Natural killer cell (primary cell): ENCODE data around the gene PPP1R10. TPM values are rescaled to one million over a fixed set of nuclear protein-coding genes. Genes with fewer than 3 reads are reported as not detected.

Experiments
- ATAC-seq, 3 donors: fragments of 150-1000 bp in 2 of 3; fragments of 200-7000 bp in 1 of 3; cut with Tn5 transposase; 1 replicate in 1 of 3; 2 replicates in 2 of 3; pipeline ENCODE4 v1.10.0; 2021; ENCODE audit warnings: mild to moderate bottlenecking in 2 of 3, moderate library complexity in 2 of 3
- DNase-seq, 2 donors: peaks; one replicate each; pipeline versions ENCODE4 v3.0.0 to v3.0.0-alpha.2; 2013 to 2021; ENCODE audit warnings: mixed read lengths in 1 of 2
- H3K27ac ChIP-seq: one replicate; pipeline ENCODE4 v1.5.1; 2013; ENCODE audit warnings: mild to moderate bottlenecking, low read length
- H3K27me3 ChIP-seq: one replicate; pipeline ENCODE4 v1.6.1; 2013; ENCODE audit warnings: low read length; ENCODE audit not compliant: control insufficient read depth, insufficient read depth
- H3K36me3 ChIP-seq: one replicate; pipeline ENCODE4 v1.6.1; 2013; ENCODE audit warnings: low read length; ENCODE audit not compliant: control insufficient read depth, insufficient read depth
- H3K4me1 ChIP-seq: one replicate; pipeline ENCODE4 v1.6.1; 2013; ENCODE audit warnings: low read length; ENCODE audit not compliant: control insufficient read depth, insufficient read depth
- H3K4me3 ChIP-seq: one replicate; pipeline ENCODE4 v1.5.1; 2013; ENCODE audit warnings: low read length
- H3K9me3 ChIP-seq: one replicate; pipeline ENCODE4 v1.6.1; 2013; ENCODE audit warnings: low read length; ENCODE audit not compliant: control insufficient read depth, insufficient read depth
- H3K27ac Mint-ChIP-seq, 2 donors: one replicate each; pipeline ENCODE4 v1.8.0; 2022; ENCODE audit warnings: mild to moderate bottlenecking in 2 of 2, mixed read lengths in 2 of 2, moderate library complexity in 1 of 2
- H3K27me3 Mint-ChIP-seq, 2 donors: one replicate each; pipeline ENCODE4 v1.8.0; 2022; ENCODE audit warnings: low read depth in 2 of 2, mixed read lengths in 2 of 2
- H3K36me3 Mint-ChIP-seq: one replicate; pipeline ENCODE4 v1.8.0; 2022; ENCODE audit warnings: mixed read lengths
- H3K4me1 Mint-ChIP-seq, 2 donors: one replicate each; pipeline ENCODE4 v1.8.0; 2022; ENCODE audit warnings: mixed read lengths in 2 of 2
- H3K4me3 Mint-ChIP-seq: one replicate; pipeline ENCODE4 v1.8.0; 2022; ENCODE audit warnings: mild to moderate bottlenecking, moderate library complexity, mixed read lengths
- H3K9me3 Mint-ChIP-seq, 2 donors: one replicate each; pipeline ENCODE4 v1.8.0; 2022; ENCODE audit warnings: mixed read lengths in 2 of 2
- WGBS: methylation state at CpG from one replicate; pipeline ENCODE4 v1.1.7; 2013; ENCODE audit warnings: missing lambda C conversion rate; ENCODE audit not compliant: insufficient coverage; 5-methylcytosine and 5-hydroxymethylcytosine counted together
- intact Hi-C: fragments of 100-400 bp; cut with micrococcal nuclease; formaldehyde crosslinking; loops from one replicate; pipeline ENCODE4 v1.14.2; 2022
- total RNA-seq, 4 donors: library from RNA; stranded (reverse); fragments of 120-200 nt in 1 of 4; gene quantifications; one replicate each; pipeline versions ENCODE4 v1.2.3 to v1.2.4, GENCODE V29; 2013 to 2022
- TF ChIP-seq, protein P1 (sequence below): fragments of 200-600 bp; IDR thresholded peaks from one replicate; pipeline ENCODE4 v1.8.0; 2022; ENCODE audit warnings: antibody characterized with exemption

PPP1R10 gene
- total RNA-seq, 3 donors from 2014 or later (not counting 1 experiment from before 2014, with no cell fraction given): 151 to 222 (median 174) TPM

DNA sequence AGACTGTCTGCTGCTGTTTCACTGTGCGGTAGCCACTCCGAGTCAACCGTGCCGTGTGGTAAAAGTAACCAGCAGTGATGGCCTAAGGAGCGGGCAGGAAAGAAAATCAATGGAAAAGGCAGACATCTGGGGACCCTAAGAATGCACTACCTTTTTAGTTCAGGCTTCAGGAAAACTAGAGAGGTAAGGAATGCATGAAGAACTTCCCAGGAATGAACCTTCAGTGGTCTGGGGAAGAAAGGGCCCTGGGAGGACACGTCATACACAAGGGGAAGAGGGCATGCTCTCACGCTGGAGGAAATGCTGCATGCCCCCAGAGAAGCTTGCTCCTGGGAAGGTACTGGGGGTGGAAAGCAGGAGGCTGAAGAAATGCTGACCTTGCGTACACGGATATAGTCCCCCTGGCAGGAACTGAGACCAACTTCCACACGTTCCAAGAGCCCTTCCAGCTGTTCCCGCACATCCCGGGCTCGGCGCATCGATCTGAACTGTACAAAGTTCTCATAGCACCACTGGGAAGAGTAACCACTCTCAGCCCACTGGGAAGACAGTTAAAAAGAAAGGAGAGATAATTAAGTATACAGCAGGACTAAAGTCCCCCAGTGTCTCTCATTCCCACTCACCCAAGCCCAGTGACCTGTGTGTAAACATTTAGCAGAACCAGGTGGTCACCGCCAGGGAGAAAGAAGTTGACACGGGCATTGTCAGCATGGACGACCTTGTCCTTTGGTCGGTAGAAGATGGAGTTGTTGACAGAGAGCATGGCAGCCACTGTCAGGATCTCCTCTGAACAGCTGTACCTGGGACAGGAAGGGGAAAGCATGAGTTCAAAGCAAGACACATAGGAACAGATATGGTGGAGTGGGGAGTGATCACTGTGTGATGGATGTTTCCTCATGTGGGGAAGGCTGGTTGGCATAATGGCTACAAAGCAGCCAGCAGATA, 38.0 kb upstream of the PPP1R10 start:
- peak overlapping the region in 1 of 2 donors; percentile 35 for H3K27ac Mint-ChIP-seq
- DNase-seq: no peak

DNA sequence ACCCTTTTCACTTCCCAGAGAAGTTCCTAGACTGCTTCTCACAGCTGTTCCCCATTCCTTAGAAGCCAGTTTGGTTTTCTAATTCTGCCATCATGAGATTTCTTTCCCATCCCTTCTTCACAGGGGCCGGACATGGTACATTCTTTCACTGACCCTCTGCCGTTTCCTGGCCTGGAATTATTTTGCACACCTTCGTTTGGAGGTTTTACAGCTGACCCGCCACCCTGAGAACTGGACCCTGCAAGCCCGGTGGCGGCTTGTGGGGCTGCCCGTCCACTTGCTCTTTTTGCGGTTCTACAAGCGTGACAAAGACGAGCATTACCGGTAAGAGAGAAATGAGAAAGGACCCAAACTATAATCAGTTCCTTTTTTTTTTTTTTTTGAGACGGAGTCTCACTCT, 34.1 kb upstream of the PPP1R10 start:
- no peak overlapping the region for H3K4me3 Mint-ChIP-seq
- intact Hi-C loops: no loop called here
- no peaks in the 10 kb centered on the region for H3K27me3 ChIP-seq
- peaks cover 7 to 17% of the 10 kb centered on the region in 2 donors for H3K4me1 Mint-ChIP-seq
- H3K4me3 ChIP-seq: no peak overlapping the region
- no peaks in the 10 kb centered on the region for H3K27me3 Mint-ChIP-seq
- peak overlapping the region in 1 of 2 donors; percentile 44 for H3K27ac Mint-ChIP-seq
- H3K9me3 Mint-ChIP-seq: no peaks in the 10 kb centered on the region
- ATAC-seq: no peak
- 88% methylated on average over 11 of the region's 12 CpGs for WGBS
- H3K36me3 Mint-ChIP-seq: peaks cover 18% of the 10 kb centered on the region
- DNase-seq: no peak
- peaks cover 54% of the 10 kb centered on the region for H3K36me3 ChIP-seq
- TF ChIP-seq, protein P1, sequence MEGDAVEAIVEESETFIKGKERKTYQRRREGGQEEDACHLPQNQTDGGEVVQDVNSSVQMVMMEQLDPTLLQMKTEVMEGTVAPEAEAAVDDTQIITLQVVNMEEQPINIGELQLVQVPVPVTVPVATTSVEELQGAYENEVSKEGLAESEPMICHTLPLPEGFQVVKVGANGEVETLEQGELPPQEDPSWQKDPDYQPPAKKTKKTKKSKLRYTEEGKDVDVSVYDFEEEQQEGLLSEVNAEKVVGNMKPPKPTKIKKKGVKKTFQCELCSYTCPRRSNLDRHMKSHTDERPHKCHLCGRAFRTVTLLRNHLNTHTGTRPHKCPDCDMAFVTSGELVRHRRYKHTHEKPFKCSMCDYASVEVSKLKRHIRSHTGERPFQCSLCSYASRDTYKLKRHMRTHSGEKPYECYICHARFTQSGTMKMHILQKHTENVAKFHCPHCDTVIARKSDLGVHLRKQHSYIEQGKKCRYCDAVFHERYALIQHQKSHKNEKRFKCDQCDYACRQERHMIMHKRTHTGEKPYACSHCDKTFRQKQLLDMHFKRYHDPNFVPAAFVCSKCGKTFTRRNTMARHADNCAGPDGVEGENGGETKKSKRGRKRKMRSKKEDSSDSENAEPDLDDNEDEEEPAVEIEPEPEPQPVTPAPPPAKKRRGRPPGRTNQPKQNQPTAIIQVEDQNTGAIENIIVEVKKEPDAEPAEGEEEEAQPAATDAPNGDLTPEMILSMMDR: no peak
- no peak overlapping the region for H3K27ac ChIP-seq
- H3K9me3 ChIP-seq: no peaks in the 10 kb centered on the region
- H3K4me1 ChIP-seq: peaks cover 16% of the 10 kb centered on the region

More for the DNA sequence above, 38.0 kb upstream of the PPP1R10 start:
- Histone ChIP-seq H3K27me3 (no peaks in the 10 kb centered on the region), H3K4me1 (no peaks in the 10 kb centered on the region), H3K9me3 (no peaks in the 10 kb centered on the region), H3K36me3 (peaks cover 87% of the 10 kb centered on the region), H3K4me3 (no peak overlapping the region), H3K27ac (no peak overlapping the region)
- Mint-ChIP-seq H3K4me1 (no peaks in the 10 kb centered on the region), H3K27me3 (no peaks in the 10 kb centered on the region), H3K9me3 (no peaks in the 10 kb centered on the region), H3K36me3 (peaks cover 18% of the 10 kb centered on the region), H3K4me3 (no peak overlapping the region)
- TF ChIP-seq, protein P1: no peak
- whole genome bisulfite sequencing: 96% methylated on average over 19 of the region's 19 CpGs
- intact Hi-C loops: no loop called here
- ATAC-seq: no peak

DNA sequence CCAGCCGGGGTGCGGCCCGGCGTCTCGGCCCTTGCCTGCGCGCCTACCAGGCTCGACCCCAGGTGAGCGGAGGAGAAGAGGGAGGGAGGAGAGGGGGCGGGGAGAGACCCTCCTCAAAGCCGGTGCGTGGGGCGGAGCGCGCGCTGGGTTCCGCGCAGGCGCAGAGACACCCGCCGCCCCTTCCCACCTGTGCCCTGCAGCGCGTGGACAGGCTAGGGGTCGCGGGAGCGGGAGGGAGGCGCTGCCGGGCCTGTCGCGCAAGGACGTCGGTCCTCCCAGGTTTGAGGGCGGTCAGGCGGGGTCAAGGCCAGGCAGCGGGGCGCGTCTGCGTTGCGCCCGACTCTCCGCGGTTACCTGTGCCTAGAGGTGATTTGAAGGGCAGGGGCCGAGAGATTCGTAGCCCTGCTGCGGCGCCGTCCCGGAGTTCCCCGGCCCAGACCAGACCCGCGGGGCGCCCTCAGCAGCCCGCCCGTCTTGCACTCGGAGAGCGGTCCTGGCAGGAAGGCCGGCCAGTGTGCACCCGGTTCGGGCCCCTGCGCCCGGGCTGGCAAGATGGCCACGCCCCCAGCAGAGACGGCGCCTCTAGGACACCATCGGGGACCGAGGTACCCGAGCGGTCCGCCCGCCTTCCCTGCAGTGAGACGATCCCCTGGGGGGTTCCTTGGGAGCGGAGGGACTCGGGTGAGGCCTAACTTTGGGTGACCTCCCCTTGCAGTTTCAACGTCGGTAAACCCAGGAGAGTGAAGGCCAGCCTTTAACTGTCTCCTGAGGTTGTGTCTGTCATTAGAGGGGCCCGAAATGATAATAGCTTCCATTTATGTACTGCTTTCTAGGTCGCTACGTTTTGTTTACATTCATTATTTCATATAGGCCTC, 30.4 kb upstream of the PPP1R10 start:
- peak overlapping the region; percentile 98 for H3K27ac ChIP-seq
- Mint-ChIP-seq H3K4me1 (peaks cover 15 to 24% of the 10 kb centered on the region in 2 donors), H3K27ac (peak overlapping the region; percentile 82 to 83), H3K27me3 (no peaks in the 10 kb centered on the region), H3K4me3 (peak overlapping the region; percentile 86), H3K36me3 (no peaks in the 10 kb centered on the region), H3K9me3 (no peaks in the 10 kb centered on the region)
- WGBS: 0% methylated on average over 76 of the region's 78 CpGs
- ATAC-seq (peak; percentile 70 to 85 (median 71)), DNase-seq (peak; percentile 71 to 81)
- TF ChIP-seq, protein P1: no peak
- H3K4me3 ChIP-seq: peak overlapping the region; percentile 96
- no peaks in the 10 kb centered on the region for H3K27me3 ChIP-seq
- peaks cover 16% of the 10 kb centered on the region for H3K4me1 ChIP-seq
- intact Hi-C loops: loop anchor here (2.0 kb wide), 3 partner anchors 31 to 73 kb away; partner anchors contain the start of genes MRPS18B, PPP1R10, PPP1R18 and TUBB
- no peaks in the 10 kb centered on the region for H3K9me3 ChIP-seq
- H3K36me3 ChIP-seq: peaks cover 19% of the 10 kb centered on the region
